GM10266 (cell line): ENCODE measurements around the gene FRMPD1.

ENCODE experiments used
- DNase-seq: peaks from one replicate; pipeline ENCODE4 v3.0.0; 2012; ENCODE audit errors: extremely low spot score
- TF ChIP-seq, protein P1 (sequence below): IDR thresholded peaks from 2 replicates; pipeline ENCODE4 v1.5.1; 2012; ENCODE audit warnings: mild to moderate bottlenecking, low read depth; ENCODE audit not compliant: control insufficient read depth, insufficient read depth; ENCODE audit errors: missing control alignments

FRMPD1 gene

DNA sequence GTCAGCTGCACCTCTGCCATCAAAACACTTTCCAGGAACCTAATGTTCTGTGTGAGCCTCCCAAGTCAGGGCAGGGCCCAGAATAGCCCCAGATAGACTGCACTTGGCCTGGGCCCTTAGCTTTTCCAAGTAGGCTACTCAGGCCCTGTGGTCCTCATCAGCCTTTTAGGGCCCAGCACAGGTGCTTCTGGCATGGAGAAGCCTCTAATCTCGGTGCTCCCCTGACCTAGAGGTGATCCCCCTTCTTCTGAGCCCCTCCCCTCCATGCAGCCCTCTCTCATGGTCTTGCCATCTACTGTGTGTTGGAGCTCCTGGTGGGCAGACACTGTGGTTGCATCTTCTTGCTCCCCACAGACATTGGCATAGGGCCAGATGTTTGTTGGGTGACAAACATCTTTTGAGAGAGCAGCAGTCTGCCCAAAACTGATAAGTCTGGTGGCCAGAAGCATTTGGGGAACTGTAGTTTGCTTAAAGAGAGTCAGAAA, 28.1 kb downstream of the FRMPD1 start:
- no peak for DNase-seq
- TF ChIP-seq, protein P1, sequence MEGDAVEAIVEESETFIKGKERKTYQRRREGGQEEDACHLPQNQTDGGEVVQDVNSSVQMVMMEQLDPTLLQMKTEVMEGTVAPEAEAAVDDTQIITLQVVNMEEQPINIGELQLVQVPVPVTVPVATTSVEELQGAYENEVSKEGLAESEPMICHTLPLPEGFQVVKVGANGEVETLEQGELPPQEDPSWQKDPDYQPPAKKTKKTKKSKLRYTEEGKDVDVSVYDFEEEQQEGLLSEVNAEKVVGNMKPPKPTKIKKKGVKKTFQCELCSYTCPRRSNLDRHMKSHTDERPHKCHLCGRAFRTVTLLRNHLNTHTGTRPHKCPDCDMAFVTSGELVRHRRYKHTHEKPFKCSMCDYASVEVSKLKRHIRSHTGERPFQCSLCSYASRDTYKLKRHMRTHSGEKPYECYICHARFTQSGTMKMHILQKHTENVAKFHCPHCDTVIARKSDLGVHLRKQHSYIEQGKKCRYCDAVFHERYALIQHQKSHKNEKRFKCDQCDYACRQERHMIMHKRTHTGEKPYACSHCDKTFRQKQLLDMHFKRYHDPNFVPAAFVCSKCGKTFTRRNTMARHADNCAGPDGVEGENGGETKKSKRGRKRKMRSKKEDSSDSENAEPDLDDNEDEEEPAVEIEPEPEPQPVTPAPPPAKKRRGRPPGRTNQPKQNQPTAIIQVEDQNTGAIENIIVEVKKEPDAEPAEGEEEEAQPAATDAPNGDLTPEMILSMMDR, result no peak

DNA sequence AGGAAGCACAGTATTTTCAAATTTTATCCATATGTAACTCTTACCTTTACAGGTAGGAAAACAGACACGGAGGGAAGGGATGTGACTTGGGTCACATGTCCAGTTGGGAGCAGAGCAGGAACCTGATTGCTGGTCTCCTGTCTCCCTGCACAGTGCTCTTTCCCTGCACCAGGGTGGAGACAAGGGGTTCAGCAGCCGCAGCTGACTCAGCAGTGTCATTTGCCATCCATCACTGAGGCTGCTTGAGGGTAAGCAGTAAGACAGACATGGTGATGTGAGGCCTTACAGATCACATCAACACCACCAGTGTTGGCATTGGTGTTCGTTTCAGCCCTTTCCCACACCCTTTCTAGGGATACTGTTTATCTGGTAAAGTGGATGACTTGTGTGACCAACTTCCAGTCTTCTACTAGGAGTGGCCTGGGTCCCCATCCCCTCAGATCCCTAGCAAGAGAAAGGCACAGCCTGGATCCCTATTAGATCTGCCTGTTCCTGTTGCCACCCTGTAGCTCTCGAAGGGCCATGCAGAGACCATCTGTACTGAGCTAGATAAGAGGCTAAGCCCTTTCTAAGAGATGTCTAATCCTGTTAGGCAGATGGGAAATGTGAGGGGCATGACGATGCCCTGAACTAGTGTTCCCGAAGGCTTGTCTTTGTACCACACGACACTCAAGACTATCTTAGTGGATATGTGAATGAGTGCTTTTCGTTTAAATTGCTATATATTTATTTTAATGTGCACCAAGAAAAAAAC, 29.1 kb downstream of the FRMPD1 start:
- DNase-seq, result no peak
- TF ChIP-seq, protein P1, result no peak

- DNase-seq, result no peak
- TF ChIP-seq, protein P1, result no peak
These were observed 32.2 kb downstream of the FRMPD1 start for GRCh38 chr9:37682951-37683350.

DNA sequence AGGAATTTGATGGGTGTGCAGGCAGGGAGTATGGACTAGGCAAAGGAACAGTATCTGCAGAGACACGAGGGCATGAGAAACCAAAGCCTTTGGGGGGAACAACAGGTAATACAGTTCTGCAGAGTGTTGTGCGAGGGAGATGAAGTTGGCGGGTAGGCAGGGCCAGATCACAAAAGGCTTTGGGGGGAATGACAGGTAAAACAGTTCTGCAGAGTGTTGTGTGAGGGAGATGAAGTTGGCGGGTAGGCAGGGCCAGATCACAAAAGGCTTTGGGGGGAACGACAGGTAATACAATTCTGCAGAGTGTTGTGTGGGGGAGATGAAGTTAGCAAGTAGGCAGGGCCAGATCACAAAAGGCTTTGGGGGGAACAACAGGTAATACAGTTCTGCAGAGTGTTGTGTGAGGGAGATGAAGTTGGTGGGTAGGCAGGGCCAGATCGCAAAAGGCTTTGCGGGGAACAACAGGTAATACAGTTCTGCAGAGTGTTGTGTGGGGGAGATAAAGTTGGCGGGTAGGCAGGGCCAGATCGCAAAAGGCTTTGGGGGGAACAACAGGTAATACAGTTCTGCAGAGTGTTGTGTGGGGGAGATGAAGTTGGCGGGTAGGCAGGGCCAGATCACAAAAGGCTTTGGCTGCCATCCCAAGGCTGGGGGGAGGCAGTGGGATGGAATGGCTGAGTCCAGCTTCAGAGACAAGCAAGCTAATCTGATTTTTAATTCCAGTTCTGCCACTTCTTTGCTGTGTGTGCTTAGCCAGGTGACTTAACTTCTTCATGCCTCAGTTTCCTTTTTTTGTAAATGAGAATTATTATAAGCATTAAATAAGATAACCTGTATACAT, 33.0 kb downstream of the FRMPD1 start:
- no peak for DNase-seq
- TF ChIP-seq, protein P1, result no peak

DNA sequence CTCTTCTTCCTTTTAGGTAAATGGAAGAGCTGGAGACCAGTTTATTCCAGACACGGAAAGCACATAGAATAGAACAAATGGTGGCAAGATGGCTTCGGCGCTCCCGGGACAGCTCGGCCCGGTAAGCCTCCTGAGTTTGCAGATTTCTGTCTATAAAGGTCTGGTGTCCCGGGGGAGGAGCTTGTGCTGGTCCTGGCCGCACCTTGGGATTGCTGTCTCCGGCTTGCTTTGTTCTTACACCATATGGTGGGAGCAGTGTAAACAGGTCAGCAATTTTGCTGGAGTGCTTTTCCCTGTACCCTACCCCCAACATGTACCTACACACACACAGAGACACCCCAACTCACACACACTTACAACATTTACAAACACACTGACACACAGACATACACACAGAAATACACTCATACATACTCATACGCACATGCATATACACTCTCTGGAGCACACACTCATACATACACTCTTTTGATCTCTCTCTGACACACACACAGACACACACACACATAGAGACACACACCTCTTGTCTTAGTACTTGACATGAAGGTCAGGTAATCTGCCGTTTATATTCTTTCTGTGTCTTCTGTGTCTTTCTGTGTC, 42.0 kb downstream of the FRMPD1 start:
- no peak for DNase-seq
- TF ChIP-seq, protein P1, result no peak

GRCh38 chr9:37693260-37693659, 42.5 kb downstream of the FRMPD1 start:
- TF ChIP-seq, protein P1, result no peak
- DNase-seq, result no peak
